ENCODE results near the gene EFCAB8. TPM values are rescaled to one million over a fixed set of nuclear protein-coding genes. Genes with fewer than 3 reads are reported as not detected.

Gene EFCAB8
- total RNA-seq, 1 experiment from 2014 or later: not detected

- TF ChIP-seq, protein P1, sequence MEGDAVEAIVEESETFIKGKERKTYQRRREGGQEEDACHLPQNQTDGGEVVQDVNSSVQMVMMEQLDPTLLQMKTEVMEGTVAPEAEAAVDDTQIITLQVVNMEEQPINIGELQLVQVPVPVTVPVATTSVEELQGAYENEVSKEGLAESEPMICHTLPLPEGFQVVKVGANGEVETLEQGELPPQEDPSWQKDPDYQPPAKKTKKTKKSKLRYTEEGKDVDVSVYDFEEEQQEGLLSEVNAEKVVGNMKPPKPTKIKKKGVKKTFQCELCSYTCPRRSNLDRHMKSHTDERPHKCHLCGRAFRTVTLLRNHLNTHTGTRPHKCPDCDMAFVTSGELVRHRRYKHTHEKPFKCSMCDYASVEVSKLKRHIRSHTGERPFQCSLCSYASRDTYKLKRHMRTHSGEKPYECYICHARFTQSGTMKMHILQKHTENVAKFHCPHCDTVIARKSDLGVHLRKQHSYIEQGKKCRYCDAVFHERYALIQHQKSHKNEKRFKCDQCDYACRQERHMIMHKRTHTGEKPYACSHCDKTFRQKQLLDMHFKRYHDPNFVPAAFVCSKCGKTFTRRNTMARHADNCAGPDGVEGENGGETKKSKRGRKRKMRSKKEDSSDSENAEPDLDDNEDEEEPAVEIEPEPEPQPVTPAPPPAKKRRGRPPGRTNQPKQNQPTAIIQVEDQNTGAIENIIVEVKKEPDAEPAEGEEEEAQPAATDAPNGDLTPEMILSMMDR (IDR thresholded peaks at IDR 0.05; ENCODE audit: unreplicated experiment): no peak
- no peak for DNase-seq (ENCODE audit: unreplicated experiment)
- H3K9me3 Mint-ChIP-seq (ENCODE audit: unreplicated experiment): peaks cover 10% of the 10 kb centered on the region
- ChIA-PET CTCF (interaction anchor here (0.6 to 0.7 kb wide), 2 partner anchors 175 to 188 kb away, joined by 3 to 4 read pairs; no protein-coding TSS in a partner anchor), POLR2A (interaction anchor here (0.7 kb wide), 1 partner anchor 729 kb away, joined by 3 read pairs; no protein-coding TSS in a partner anchor)
- no peak overlapping the region for H3K4me3 Mint-ChIP-seq (ENCODE audit: unreplicated experiment)
- no peak overlapping the region for H3K27ac Mint-ChIP-seq (ENCODE audit: low read depth, unreplicated experiment)
- H3K4me1 Mint-ChIP-seq (ENCODE audit: insufficient read depth, unreplicated experiment): no peaks in the 10 kb centered on the region
- no peaks in the 10 kb centered on the region for H3K36me3 Mint-ChIP-seq (ENCODE audit: insufficient read depth, unreplicated experiment)
- peaks cover 68% of the 10 kb centered on the region for H3K27me3 Mint-ChIP-seq (ENCODE audit: insufficient read depth, unreplicated experiment)
- intact Hi-C loops (cut with micrococcal nuclease): no loop called here
- no TSS peak for BruUV-seq (replicated peaks)
Measured at GRCh38 chr20:32957459-32957858, 98.7 kb downstream of the EFCAB8 start.

GRCh38 chr20:32958574-32958973 lies 99.9 kb downstream of the EFCAB8 start:
- no peaks in the 10 kb centered on the region for H3K36me3 Mint-ChIP-seq (ENCODE audit: insufficient read depth, unreplicated experiment)
- TF ChIP-seq, protein P1 (IDR thresholded peaks at IDR 0.05; ENCODE audit: unreplicated experiment): no peak
- no peak overlapping the region for H3K27ac Mint-ChIP-seq (ENCODE audit: low read depth, unreplicated experiment)
- ChIA-PET POLR2A (interaction anchor here (0.6 kb wide), 1 partner anchor 10 kb away, joined by 4 read pairs; no protein-coding TSS in a partner anchor), CTCF (no interaction called here)
- intact Hi-C loops (cut with micrococcal nuclease): no loop called here
- no peaks in the 10 kb centered on the region for H3K4me1 Mint-ChIP-seq (ENCODE audit: insufficient read depth, unreplicated experiment)
- peaks cover 62% of the 10 kb centered on the region for H3K27me3 Mint-ChIP-seq (ENCODE audit: insufficient read depth, unreplicated experiment)
- no peak for DNase-seq (ENCODE audit: unreplicated experiment)
- BruUV-seq (replicated peaks): no TSS peak
- H3K9me3 Mint-ChIP-seq (ENCODE audit: unreplicated experiment): peaks cover 10% of the 10 kb centered on the region
- no peak overlapping the region for H3K4me3 Mint-ChIP-seq (ENCODE audit: unreplicated experiment)

- no peak overlapping the region for H3K27ac Mint-ChIP-seq (ENCODE audit: low read depth, unreplicated experiment)
- DNase-seq (ENCODE audit: unreplicated experiment): no peak
- intact Hi-C loops (cut with micrococcal nuclease): no loop called here
- no peaks in the 10 kb centered on the region for H3K36me3 Mint-ChIP-seq (ENCODE audit: insufficient read depth, unreplicated experiment)
- TF ChIP-seq, protein P1 (IDR thresholded peaks at IDR 0.05; ENCODE audit: unreplicated experiment): no peak
- BruUV-seq (replicated peaks): no TSS peak
- H3K4me1 Mint-ChIP-seq (ENCODE audit: insufficient read depth, unreplicated experiment): no peaks in the 10 kb centered on the region
- no peak overlapping the region for H3K4me3 Mint-ChIP-seq (ENCODE audit: unreplicated experiment)
- peaks cover 69% of the 10 kb centered on the region for H3K27me3 Mint-ChIP-seq (ENCODE audit: insufficient read depth, unreplicated experiment)
- H3K9me3 Mint-ChIP-seq (ENCODE audit: unreplicated experiment): peaks cover 10% of the 10 kb centered on the region
- POLR2A ChIA-PET: no interaction called here
- CTCF ChIA-PET: interaction anchor here (0.6 to 1.1 kb wide), 2 partner anchors 14 to 504 kb away, joined by 4 to 9 read pairs; no protein-coding TSS in a partner anchor
Measured at GRCh38 chr20:32959351-32960221, 100.9 kb downstream of the EFCAB8 start.

DNA sequence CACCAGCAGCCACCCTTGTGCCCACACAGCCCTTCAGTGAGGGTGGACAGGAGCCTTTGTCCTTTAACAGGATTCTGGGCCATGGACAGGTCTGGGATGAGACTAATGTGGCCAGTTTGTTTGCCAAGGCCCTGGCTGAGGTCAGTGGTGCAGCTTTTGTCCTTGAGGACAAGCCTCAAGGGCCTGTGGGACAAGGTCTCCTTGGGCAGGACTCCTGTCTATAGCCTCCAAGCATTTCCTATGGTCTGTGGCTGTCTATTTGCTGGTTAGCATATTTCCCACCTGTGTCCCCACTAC lies 101.4 kb downstream of the EFCAB8 start:
- H3K36me3 Mint-ChIP-seq (ENCODE audit: insufficient read depth, unreplicated experiment): no peaks in the 10 kb centered on the region
- peaks cover 75% of the 10 kb centered on the region for H3K27me3 Mint-ChIP-seq (ENCODE audit: insufficient read depth, unreplicated experiment)
- BruUV-seq (replicated peaks): no TSS peak
- intact Hi-C loops (cut with micrococcal nuclease): no loop called here
- DNase-seq (ENCODE audit: unreplicated experiment): no peak
- CTCF ChIA-PET: interaction anchor here (0.6 to 1.1 kb wide), 2 partner anchors 14 to 505 kb away, joined by 4 to 9 read pairs; no protein-coding TSS in a partner anchor
- no peaks in the 10 kb centered on the region for H3K4me1 Mint-ChIP-seq (ENCODE audit: insufficient read depth, unreplicated experiment)
- POLR2A ChIA-PET: no interaction called here
- no peak overlapping the region for H3K4me3 Mint-ChIP-seq (ENCODE audit: unreplicated experiment)
- H3K9me3 Mint-ChIP-seq (ENCODE audit: unreplicated experiment): peaks cover 10% of the 10 kb centered on the region
- no peak overlapping the region for H3K27ac Mint-ChIP-seq (ENCODE audit: low read depth, unreplicated experiment)
- TF ChIP-seq, protein P1 (IDR thresholded peaks at IDR 0.05; ENCODE audit: unreplicated experiment): no peak
